T1000 (cell line): ENCODE measurements around the gene CBLB.
A peak's percentile ranks its signal among the peaks of the same experiment; 100 is the strongest.

Source experiments
- DNase-seq: peaks from one replicate; lab custom pipeline; 2025; ENCODE audit warnings: mixed read lengths; lab: John Stamatoyannopoulos, UW

The CBLB gene

DNA sequence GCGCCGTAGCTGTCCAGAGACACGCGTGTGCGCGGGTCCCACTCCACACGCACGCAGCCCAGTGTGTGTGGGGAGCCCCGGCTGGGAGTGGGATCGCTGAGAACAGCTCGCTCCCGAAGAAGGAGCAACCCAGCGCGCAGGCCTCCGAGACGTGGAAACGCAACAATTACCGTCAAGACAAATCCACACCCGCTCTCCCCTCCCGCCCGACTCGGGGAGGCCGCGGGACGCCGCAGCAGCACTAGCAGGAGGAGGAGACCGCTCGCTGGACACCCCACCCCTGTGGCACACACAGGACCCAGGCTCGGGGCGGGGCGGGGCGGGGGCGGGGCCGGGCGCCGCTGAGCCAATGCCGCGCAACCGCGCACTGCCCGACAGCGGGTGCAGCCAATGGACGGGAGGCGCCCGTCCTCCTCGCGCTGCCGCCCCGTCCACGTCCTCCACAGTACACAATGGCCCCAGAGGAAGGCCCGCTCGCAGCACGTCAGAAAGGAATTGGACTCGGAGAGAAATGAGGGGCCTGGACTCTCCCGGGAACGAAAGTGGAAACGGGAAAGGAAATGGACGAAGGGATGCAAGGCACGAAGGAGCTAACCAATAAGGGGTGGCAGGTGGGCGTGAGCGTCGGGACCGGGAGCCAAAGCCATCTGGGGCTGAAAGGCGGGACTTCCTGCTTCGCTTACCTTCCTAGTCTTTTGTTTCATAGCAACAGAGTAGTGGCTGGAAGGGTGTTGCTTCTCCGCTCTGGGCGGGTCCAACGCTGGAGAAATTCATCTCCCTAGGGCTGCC is at the start of gene CBLB:
Gene CBLB, minus strand, starts transcription at position 271 of the 789 bp plus-strand sequence. CDS start 1,435 bp downstream, outside the sequence.
- DNase-seq: peak; percentile 91

DNA sequence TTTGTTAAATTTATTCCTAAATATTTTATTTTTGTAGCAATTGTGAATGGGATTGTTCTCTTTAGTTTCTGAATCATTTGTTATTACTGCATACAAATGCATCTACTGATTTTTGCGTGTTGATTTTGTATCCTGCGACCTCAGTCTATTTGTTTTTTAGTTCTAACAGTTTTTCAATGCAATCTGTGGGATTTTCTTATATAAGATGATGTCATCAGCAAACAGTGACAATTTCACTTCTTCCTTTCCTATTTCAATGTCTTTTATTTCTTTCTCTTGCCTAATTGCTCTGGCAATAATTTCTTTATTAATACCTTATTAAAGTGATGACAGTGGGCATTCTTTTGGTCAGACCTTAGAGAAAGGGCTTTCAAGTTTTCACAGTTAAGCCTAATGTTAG is 48.0 kb upstream of the CBLB start:
- DNase-seq: no peak

- DNase-seq: no peak
Observed at GRCh38 chr3:105915524-105915923, 46.7 kb upstream of the CBLB start.

- DNase-seq: no peak
Observed at GRCh38 chr3:105913616-105914015, 44.8 kb upstream of the CBLB start.

GRCh38 chr3:105912891-105913290 is 44.1 kb upstream of the CBLB start:
- no peak for DNase-seq

GRCh38 chr3:105911496-105911895 is 42.7 kb upstream of the CBLB start:
- DNase-seq: no peak

DNA sequence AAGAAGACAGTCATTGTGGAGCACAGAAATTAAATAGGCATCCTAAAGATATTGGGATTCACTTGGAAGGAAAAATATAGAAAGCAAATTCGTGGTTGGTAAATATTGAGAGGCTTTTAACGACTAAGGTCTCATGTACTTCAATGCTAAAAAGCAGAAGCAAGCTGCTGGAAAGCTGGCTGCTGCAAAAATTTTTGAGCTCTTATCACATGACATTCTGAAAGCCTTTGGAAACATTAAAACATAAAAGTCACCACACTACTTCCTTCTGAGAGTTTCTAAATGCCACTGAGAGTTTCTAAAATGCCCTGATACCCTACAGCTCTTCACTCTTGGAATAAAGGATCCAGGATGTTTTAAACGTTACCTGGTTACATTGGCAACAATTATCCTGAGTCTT is 39.0 kb upstream of the CBLB start:
- no peak for DNase-seq

DNA sequence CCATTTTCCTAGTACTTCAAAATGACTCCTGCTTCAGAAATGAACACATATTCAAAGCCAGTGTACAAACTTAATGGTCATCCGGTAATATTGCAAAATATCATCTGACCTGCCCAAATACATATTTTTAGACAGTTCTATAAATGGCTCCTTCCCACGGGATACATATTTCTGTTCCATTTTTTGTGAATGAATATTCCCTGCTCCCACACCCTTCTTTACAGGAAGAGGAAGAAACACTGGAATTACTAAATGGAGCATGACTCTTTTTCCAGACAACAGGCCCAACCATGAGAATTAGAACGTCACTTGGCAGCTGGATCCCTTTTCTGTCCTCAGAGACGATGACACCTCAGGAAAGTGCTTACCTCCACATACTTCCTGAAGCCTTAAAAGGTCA is 38.0 kb upstream of the CBLB start:
- no peak for DNase-seq

GRCh38 chr3:105906345-105906744 is 37.5 kb upstream of the CBLB start:
- DNase-seq: no peak

DNA sequence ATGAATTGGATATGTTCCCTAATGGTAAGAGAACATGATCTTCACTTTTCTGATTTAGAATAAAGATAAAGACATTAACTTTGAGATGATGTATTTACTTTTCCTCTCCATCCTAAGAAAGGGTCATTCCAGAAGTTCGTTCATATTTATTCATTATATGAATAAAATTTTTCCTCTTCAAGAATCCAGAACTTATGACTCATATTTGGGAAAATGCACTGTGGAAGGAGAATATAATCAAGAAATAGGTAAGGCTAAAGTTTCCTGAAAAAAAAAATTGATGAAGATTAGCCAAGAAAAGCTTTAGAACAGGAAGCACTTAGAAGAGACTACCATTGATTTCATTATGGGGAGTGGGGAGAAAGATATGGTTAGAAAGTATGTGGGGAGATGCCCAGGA is 36.5 kb upstream of the CBLB start:
- DNase-seq: no peak

GRCh38 chr3:105904678-105905284 is 36.0 kb upstream of the CBLB start:
- DNase-seq: peak; percentile 41

GRCh38 chr3:105904251-105904650 is 35.4 kb upstream of the CBLB start:
- no peak for DNase-seq

DNA sequence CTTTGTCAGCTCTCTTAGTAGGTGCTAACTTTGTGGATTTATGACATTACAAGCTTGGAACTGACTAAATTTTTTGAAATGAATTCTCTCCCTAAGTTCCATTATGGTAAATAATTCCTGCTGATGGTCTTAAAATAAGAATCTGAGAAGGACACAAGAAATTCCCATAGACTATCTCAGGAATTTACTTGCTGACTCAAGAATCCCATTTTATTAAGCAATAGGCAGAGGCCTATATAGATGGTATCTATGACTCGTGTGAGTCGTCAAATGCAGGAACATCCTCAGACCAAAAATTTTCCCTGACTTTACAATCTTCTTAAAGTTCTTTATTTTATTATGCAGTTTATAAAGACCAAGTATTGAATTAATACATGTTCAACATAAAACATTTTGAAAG is 30.7 kb upstream of the CBLB start:
- no peak for DNase-seq

DNA sequence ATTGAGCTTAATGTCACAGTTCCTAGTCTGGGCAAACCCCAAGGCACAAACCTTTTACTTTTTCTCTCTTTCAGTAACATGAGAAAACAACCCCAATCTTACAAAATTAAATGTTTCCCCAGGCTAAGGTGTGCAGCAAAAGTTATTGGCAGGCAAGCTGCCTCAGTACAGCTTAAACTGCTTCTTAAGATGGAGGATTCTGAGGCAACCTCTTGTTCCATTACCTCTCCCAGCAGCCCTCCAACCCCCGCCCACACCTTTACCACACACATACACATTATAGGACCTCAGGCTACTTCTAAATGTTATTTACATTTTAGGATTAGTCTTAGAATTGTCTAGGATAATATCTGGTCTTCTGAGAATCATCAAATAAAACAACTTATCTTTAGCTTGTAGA is 22.3 kb upstream of the CBLB start:
- DNase-seq: no peak

GRCh38 chr3:105888621-105889579 is 20.1 kb upstream of the CBLB start:
- DNase-seq: no peak

GRCh38 chr3:105885256-105885655 is 16.4 kb upstream of the CBLB start:
- no peak for DNase-seq

DNA sequence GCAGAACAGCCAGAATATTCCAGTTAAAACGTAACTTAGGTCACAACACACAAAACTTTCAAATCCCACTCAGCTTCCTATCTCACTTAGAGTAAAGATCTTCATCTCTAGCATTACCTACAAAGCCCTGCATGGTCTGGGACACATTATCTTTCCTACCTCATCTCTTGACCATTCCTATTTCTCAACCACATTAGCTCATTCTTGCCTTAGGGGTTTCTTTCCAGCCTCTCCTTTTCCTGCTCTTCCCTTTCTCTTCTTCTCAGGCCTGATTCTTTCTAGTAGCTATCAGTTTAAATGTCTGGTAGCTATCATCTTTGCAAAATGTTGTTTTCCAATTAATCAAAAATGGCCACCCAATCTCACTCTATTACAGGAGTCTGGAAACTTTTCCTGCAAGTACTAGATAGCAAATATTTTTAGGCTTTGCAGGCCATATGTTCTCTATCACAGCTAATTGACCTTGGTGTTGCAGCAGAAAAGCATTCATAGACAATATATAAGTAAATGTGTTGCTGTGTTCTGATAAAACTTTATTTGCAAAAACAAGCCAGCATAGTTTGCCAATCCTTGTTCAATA is 15.1 kb upstream of the CBLB start:
- DNase-seq: no peak

GRCh38 chr3:105880681-105881290 is 12.0 kb upstream of the CBLB start:
- no peak for DNase-seq

GRCh38 chr3:105878061-105878460 is 9.2 kb upstream of the CBLB start:
- no peak for DNase-seq

- no peak for DNase-seq
Observed at GRCh38 chr3:105877336-105877910, 8.6 kb upstream of the CBLB start.

DNA sequence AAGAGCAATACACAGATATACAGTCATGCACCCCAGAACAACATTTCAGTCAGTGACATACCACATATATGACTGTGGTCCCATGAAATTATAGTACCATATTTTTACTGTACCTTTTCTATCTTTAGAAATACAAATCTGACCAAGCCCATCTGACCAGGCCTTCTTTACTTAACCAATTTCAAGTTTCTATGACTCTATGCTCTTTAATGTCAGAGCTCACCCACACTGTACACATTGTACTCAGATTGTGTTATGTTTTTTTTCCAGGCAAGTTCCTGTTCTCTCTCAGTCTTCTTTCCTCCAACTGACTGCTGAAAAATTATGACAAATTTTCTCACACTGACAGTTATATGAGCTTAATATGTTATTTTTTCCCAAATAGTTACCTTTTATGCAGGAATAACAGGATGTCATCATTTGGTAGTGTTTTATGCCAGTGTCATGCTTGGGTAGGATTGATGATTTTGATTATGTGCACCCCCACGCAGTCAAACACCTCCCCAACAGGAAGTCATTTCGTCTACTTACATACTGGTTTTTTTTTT is 8.0 kb upstream of the CBLB start:
- DNase-seq: no peak
